ENCODE results near the gene PRR5L.

Gene PRR5L

DNA sequence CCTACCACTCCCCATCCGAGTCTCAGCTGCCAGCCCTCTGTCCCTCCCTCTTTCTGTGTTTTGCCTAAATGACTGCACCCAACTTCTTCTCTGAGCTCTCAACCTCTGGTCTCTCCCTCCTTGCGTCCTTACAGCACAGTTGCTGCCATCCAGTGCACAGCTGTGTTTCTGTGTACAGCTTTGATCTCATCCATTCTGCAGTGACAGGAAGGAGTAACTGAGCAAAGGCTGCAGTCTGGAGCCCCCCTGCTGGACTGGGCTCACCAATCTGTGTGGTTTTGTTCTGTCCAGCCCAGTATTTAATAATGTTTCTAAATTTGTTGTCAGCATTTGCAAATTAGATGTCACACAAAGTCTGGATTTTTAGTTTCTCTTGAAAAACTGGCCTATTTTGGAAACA lies 43.8 kb downstream of the PRR5L start:
- TF ChIP-seq FOXP2 (optimal IDR thresholded peaks at IDR 0.05; ENCODE audit: borderline replicate concordance, extremely low read depth, extremely low read length, insufficient read depth) (no peak), SIN3A (IDR thresholded peaks at IDR 0.05; ENCODE audit: borderline replicate concordance, insufficient read depth, low read length) (no peak), POLR2AphosphoS5 (IDR thresholded peaks at IDR 0.05; ENCODE audit: low read depth, low read length) (no peak), TAF1 (IDR thresholded peaks at IDR 0.05; ENCODE audit: borderline replicate concordance, insufficient read depth, low read length) (no peak)
- TF ChIP-seq, protein P1, sequence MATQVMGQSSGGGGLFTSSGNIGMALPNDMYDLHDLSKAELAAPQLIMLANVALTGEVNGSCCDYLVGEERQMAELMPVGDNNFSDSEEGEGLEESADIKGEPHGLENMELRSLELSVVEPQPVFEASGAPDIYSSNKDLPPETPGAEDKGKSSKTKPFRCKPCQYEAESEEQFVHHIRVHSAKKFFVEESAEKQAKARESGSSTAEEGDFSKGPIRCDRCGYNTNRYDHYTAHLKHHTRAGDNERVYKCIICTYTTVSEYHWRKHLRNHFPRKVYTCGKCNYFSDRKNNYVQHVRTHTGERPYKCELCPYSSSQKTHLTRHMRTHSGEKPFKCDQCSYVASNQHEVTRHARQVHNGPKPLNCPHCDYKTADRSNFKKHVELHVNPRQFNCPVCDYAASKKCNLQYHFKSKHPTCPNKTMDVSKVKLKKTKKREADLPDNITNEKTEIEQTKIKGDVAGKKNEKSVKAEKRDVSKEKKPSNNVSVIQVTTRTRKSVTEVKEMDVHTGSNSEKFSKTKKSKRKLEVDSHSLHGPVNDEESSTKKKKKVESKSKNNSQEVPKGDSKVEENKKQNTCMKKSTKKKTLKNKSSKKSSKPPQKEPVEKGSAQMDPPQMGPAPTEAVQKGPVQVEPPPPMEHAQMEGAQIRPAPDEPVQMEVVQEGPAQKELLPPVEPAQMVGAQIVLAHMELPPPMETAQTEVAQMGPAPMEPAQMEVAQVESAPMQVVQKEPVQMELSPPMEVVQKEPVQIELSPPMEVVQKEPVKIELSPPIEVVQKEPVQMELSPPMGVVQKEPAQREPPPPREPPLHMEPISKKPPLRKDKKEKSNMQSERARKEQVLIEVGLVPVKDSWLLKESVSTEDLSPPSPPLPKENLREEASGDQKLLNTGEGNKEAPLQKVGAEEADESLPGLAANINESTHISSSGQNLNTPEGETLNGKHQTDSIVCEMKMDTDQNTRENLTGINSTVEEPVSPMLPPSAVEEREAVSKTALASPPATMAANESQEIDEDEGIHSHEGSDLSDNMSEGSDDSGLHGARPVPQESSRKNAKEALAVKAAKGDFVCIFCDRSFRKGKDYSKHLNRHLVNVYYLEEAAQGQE (IDR thresholded peaks at IDR 0.05; ENCODE audit: insufficient read depth in 1 of 2, low read depth in 2 of 2, low read length in 2 of 2) = no peak

DNA sequence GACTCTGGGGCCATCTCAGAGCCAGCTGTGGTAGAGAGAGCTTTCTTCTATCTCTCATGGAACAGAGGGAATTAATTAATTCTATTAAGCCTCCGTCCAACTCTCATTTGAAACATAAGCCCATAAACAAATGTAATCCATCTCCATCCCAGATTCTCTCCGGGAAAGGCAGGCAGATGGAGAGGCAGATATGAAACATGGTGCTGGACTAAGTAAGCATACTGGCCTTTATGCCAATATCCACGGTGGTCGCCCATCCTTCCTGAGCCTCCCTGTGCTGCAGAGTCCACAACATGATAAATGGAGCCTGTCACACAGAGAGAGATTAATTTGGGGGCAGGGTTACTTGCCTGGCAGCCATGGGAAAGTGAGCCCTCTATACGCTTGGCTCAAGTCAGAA lies 44.8 kb downstream of the PRR5L start:
- no peak for TF ChIP-seq POLR2AphosphoS5 (IDR thresholded peaks at IDR 0.05; ENCODE audit: low read depth, low read length)
- no peak for TF ChIP-seq TAF1 (IDR thresholded peaks at IDR 0.05; ENCODE audit: borderline replicate concordance, insufficient read depth, low read length)
- TF ChIP-seq, protein P1 (IDR thresholded peaks at IDR 0.05; ENCODE audit: insufficient read depth in 1 of 2, low read depth in 2 of 2, low read length in 2 of 2) = no peak
- no peak for TF ChIP-seq SIN3A (IDR thresholded peaks at IDR 0.05; ENCODE audit: borderline replicate concordance, insufficient read depth, low read length)
- TF ChIP-seq FOXP2 (optimal IDR thresholded peaks at IDR 0.05; ENCODE audit: borderline replicate concordance, extremely low read depth, extremely low read length, insufficient read depth) = no peak

DNA sequence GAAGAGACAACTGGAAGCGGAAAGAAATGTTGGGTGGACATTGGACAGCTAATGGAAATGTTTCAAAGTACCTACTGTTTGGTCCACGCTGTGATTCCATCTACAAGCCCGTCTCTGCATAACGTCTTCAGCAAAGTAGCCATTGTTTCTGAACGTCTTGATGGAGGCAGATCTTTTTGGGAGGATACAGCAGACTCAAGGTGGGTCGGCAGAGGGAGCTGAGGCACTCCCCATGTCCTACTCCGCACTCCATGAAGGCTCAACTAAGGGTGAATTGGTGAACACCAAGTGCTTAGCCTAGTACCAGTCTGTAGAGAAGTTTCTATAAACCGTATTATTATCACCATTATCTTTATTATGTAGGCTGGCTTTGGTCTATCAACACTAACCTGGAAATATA lies 45.8 kb downstream of the PRR5L start:
- no peak for TF ChIP-seq TAF1 (IDR thresholded peaks at IDR 0.05; ENCODE audit: borderline replicate concordance, insufficient read depth, low read length)
- no peak for TF ChIP-seq POLR2AphosphoS5 (IDR thresholded peaks at IDR 0.05; ENCODE audit: low read depth, low read length)
- no peak for TF ChIP-seq SIN3A (IDR thresholded peaks at IDR 0.05; ENCODE audit: borderline replicate concordance, insufficient read depth, low read length)
- TF ChIP-seq, protein P1 (IDR thresholded peaks at IDR 0.05; ENCODE audit: insufficient read depth in 1 of 2, low read depth in 2 of 2, low read length in 2 of 2) = no peak
- TF ChIP-seq FOXP2 (optimal IDR thresholded peaks at IDR 0.05; ENCODE audit: borderline replicate concordance, extremely low read depth, extremely low read length, insufficient read depth) = no peak

DNA sequence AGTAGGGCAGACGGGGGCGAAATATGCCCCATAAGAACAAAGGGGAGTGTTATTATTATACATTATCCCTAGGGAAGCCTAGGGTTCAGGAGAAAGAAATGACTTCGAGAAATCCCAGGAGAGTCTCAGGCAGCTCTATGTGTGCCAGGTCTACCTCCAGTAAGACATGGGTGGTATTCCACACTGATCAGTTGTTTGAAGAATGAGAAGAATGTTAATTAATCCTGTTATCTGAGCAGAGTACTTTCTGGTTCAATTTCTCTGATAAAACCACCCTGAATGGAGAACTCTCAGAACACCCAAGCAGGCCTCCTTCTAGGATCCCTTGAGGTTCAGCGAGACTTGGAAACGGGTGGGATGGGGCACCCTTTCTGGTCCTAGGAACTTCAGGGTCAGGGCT lies 46.2 kb downstream of the PRR5L start:
- TF ChIP-seq POLR2AphosphoS5 (IDR thresholded peaks at IDR 0.05; ENCODE audit: low read depth, low read length) = no peak

DNA sequence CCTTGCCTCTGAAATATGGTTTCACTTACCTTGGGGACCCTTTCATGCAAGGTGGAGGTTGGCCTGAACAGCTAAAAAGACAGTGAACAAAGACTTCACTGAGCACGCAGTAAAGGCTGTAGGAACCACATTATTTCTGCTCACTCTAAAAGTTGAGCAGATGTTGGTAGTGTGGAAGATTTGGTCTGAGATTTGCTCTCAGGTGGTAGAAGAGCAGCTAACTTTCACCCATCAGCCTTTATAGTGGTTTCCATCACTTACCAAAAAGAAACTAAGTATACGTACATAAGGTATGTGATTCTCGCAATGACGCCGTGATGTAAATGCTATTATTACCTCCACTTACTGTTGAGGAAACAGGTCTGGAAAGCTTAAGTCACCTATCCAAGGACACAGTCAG lies 47.3 kb downstream of the PRR5L start:
- TF ChIP-seq SIN3A (IDR thresholded peaks at IDR 0.05; ENCODE audit: borderline replicate concordance, insufficient read depth, low read length) = no peak

DNA sequence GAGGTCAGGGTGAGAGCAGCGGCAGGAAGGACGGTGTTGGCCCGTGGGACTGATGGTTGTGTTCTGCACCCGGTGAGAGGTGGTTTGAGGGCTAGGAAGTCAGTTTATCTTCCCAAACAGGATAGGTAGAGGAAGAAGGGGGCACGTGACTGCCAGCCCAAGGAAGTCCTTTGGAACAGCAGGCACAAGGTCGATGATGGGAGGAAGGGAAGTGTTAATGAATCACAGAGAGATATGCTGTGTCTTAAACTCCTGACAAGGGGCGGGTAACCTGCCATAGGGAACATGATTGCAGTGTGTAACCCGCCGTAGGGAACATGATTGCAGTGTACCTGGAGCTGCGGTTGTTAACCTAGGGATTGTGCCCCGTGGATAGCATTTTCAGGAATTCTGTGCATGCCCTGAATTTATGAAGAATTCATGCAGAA lies 49.0 kb downstream of the PRR5L start:
- TF ChIP-seq FOXP2 (optimal IDR thresholded peaks at IDR 0.05; ENCODE audit: borderline replicate concordance, extremely low read depth, extremely low read length, insufficient read depth) = no peak
- no peak for TF ChIP-seq TAF1 (IDR thresholded peaks at IDR 0.05; ENCODE audit: borderline replicate concordance, insufficient read depth, low read length)
- TF ChIP-seq, protein P1 (IDR thresholded peaks at IDR 0.05; ENCODE audit: insufficient read depth in 1 of 2, low read depth in 2 of 2, low read length in 2 of 2) = no peak
- TF ChIP-seq POLR2AphosphoS5 (IDR thresholded peaks at IDR 0.05; ENCODE audit: low read depth, low read length) = no peak
- no peak for TF ChIP-seq SIN3A (IDR thresholded peaks at IDR 0.05; ENCODE audit: borderline replicate concordance, insufficient read depth, low read length)

Data from PFSK-1 (cell line).